ENCODE data around the gene TMEM151A.
A peak's percentile ranks its signal among the peaks of the same experiment; 100 is the strongest.
"Not testable (repeated sequence)": the region's sequence is repeated elsewhere in the genome, so short reads cannot be mapped to it uniquely, and the experiment has no call there.

Gene TMEM151A

DNA sequence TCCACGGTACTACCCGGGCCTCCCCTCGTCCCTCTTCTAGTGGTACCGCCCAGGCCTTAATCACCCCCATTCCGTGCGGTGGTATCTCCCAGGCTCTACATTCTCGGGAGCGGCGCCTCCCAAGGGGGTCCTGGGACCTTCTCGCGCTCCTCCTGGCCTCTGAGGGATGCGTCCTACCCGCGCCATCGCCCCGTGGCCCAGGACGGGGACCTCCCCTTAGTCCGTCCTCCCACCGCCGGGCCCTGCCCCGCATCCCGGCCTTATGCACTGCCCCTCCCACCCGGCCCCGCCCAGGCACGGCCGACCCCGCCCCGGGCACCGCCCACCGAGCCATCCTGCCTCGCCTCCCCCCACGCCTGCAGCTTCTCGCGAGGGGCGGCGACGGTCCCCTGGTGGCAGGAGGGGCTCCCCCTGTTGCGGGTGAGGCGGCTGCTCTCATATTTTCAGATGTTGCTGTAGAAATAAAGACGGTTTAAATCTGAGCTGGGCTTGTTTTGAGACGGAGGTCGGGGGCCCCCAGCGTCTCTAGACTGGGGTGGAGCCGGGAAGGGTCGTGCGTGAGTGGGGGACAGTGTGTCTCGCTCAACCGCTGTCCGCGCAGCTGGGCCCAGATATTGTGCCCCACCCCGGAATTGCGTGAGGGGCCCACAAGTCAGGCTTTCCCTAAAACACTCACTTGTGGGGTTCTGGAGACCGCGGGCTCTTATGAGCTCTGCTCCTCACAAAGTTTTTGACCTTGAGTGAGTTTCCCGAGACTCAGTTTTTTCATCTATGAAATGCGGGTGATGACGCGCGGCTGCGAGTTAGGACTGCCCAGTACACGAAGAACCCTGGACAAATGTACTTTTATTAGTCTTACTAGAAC is 24.1 kb upstream of the TMEM151A start:
- DNase-seq = peak; percentile 75

- peak; percentile 99 for DNase-seq
Observed at GRCh38 chr11:66268244-66268951, 23.3 kb upstream of the TMEM151A start, which contains the start of gene RAB1B. TSS of gene RAB1B (plus strand) at chr11:66268639. CDS start at chr11:66268680, 41 bp downstream.

GRCh38 chr11:66268952-66269905 is 22.5 kb upstream of the TMEM151A start:
- no peak for DNase-seq

- no peak for DNase-seq
Observed at GRCh38 chr11:66271816-66272215, 19.9 kb upstream of the TMEM151A start.

GRCh38 chr11:66272596-66272995 is 19.1 kb upstream of the TMEM151A start:
- DNase-seq = no peak

GRCh38 chr11:66274219-66274618 is 17.5 kb upstream of the TMEM151A start:
- no peak for DNase-seq

DNA sequence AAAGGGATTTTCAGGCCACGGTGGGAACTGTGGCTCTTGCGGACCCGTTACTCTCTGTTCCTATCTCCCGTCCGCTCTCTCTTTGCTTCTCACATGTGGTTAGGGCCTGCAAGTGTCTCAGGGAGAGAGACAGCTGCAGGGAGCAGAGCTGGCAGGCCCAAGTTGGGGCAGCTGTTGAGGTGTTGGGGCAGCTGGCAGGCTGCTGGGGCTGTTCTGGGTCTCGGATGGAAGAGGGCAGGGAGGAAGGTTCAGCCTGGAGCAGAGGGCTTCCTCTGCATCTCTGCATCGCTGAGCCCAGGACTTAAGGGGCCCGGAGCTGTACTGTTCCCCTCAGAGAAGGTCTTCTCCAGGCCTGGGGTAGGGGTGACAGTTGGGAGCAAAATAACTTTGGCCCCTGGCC is 16.3 kb upstream of the TMEM151A start:
- DNase-seq = no peak

DNA sequence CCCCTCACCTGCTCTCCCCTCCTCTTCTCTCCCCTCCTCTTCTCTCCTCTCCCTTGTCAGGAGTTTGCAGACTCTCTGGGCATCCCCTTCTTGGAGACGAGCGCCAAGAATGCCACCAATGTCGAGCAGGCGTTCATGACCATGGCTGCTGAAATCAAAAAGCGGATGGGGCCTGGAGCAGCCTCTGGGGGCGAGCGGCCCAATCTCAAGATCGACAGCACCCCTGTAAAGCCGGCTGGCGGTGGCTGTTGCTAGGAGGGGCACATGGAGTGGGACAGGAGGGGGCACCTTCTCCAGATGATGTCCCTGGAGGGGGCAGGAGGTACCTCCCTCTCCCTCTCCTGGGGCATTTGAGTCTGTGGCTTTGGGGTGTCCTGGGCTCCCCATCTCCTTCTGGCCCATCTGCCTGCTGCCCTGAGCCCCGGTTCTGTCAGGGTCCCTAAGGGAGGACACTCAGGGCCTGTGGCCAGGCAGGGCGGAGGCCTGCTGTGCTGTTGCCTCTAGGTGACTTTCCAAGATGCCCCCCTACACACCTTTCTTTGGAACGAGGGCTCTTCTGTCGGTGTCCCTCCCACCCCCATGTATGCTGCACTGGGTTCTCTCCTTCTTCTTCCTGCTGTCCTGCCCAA is 15.6 kb upstream of the TMEM151A start:
- DNase-seq = no peak

- not testable (repeated sequence) for DNase-seq
Observed at GRCh38 chr11:66276619-66277018, 15.1 kb upstream of the TMEM151A start.

DNA sequence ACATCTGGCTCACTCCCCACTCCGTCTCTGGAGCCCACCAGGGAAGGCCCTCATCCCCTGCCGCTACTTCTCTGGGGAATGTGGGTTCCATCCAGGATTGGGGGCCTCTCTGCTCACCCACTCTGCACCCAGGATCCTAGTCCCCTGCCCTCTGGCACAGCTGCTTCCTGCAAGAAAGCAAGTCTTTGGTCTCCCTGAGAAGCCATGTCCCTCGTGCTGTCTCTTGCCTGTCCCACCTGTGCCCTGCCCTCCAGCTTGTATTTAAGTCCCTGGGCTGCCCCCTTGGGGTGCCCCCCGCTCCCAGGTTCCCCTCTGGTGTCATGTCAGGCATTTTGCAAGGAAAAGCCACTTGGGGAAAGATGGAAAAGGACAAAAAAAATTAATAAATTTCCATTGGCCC is 14.6 kb upstream of the TMEM151A start:
- not testable (repeated sequence) for DNase-seq

GRCh38 chr11:66277471-66278362 is 14.0 kb upstream of the TMEM151A start, which contains the start of gene CNIH2:
TSS of gene CNIH2 (plus strand) at chr11:66278175. CDS start at chr11:66278457, 282 bp downstream.
- no peak for DNase-seq

GRCh38 chr11:66278363-66279091 is 13.2 kb upstream of the TMEM151A start:
- no peak for DNase-seq

GRCh38 chr11:66279092-66279734 is 12.5 kb upstream of the TMEM151A start:
- DNase-seq = no peak

- no peak for DNase-seq
Observed at GRCh38 chr11:66280428-66280827, 11.3 kb upstream of the TMEM151A start.

- no peak for DNase-seq
Observed at GRCh38 chr11:66281001-66281400, 10.7 kb upstream of the TMEM151A start.

DNA sequence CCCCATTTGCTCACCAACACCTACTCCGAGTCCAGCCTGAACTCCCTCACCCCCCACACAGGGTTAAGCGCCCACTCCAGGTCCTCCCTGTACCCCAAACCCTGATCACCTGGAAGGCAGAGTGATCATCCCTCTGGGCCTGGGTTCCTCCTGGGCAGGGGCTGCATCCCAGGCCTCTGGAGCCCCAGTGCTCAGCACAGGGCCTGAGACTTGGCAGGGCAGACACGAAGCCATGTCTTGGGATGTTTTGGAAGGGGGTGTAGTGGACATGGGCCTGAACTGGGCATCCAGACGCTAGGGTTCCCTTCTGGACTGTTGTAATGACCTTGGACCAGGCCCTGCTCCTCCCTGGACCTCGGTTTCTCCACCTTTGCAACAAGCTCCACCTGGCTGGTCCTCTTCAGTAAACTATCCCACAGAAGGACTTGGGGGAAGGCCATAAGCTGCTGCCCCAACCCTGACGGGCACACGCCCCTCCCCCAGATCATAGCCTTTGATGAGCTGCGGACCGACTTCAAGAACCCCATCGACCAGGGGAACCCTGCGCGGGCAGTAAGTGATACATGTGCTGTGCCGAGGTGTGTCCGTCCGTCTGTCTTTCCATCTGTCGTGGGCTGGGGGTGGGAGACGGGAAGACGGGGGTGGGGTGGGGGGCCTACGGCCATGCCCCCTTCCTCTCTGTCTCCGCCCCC is 9.8 kb upstream of the TMEM151A start:
- no peak for DNase-seq

- DNase-seq = peak; percentile 96
Observed at GRCh38 chr11:66282468-66283455, 8.9 kb upstream of the TMEM151A start.
